Adrenal gland (tissue), 5 donors: ENCODE results near the gene MOB1A.

ENCODE experiments used
- POLR2A ChIP-seq, 2 donors: fragments of 450-650 bp; IDR thresholded peaks; one replicate each; pipeline ENCODE4 v1.6.1; 2017; ENCODE audit warnings: antibody characterized with exemption in 2 of 2, mild to moderate bottlenecking in 2 of 2, moderate library complexity in 1 of 2
- TF ChIP-seq, protein P1 (sequence below), 6 experiments: fragments of 450-650 bp in 4 of 6; fragments of 200-600 bp in 2 of 6; sonication (generic) in 1 of 6; IDR thresholded peaks; 1 replicate in 5 of 6; 2 replicates in 1 of 6; pipeline versions ENCODE4 v1.5.1 to v1.8.0; 2016 to 2021; ENCODE audit warnings: antibody characterized with exemption in 6 of 6, mild to moderate bottlenecking in 2 of 6, moderate library complexity in 1 of 6
- donor health status: DM: no; HTN: no; CAD: no.

DNA sequence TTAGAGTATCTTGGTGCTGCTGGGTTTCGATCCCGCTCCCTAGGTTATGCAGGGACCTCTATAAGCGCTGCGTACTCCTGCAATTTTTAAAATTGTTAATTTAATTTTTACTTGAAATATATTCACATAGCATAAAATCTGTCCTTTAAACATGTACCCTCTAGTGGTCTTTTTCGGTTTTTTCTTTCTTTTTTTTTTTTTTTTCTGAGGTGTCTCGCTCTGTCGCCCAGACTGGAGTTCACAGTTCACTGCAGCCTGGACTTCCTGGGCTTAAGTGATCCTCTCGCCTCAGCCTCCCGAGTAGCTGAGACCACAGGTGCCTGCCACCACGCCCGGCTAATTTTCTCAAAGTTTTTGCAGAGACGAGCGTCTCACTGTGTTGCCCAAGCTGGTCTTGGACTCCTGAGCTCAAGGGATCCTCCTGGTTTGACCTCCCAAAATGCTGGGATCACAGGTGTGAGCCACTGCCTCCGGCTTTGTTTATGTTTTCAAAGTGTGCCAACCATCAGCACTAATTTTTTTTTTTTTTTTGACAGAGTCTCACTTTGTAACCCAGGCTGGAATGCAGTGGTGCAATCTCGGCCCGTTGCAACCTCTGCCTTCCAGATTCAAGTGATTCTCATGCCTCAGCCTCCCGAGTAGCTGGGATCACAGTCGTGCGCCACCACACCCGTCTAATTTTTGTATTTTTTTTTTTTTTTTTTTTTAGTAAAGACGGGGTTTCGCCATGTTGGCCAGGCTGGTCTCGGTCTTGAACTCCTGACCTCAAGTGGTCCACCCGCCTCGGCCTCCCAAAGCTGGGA is 585 bp upstream of the MOB1A start:
- TF ChIP-seq POLR2A (IDR thresholded peaks at IDR 0.05): no peak
- TF ChIP-seq, protein P1, sequence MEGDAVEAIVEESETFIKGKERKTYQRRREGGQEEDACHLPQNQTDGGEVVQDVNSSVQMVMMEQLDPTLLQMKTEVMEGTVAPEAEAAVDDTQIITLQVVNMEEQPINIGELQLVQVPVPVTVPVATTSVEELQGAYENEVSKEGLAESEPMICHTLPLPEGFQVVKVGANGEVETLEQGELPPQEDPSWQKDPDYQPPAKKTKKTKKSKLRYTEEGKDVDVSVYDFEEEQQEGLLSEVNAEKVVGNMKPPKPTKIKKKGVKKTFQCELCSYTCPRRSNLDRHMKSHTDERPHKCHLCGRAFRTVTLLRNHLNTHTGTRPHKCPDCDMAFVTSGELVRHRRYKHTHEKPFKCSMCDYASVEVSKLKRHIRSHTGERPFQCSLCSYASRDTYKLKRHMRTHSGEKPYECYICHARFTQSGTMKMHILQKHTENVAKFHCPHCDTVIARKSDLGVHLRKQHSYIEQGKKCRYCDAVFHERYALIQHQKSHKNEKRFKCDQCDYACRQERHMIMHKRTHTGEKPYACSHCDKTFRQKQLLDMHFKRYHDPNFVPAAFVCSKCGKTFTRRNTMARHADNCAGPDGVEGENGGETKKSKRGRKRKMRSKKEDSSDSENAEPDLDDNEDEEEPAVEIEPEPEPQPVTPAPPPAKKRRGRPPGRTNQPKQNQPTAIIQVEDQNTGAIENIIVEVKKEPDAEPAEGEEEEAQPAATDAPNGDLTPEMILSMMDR (IDR thresholded peaks at IDR 0.05): peak; percentile 29 to 73 (median 44)
